Transverse colon (tissue), 4 donors: Measurements from ENCODE around the gene ITGA8. TPM values are rescaled to one million over a fixed set of nuclear protein-coding genes. Genes with fewer than 3 reads are reported as not detected.

Experiments
- DNase-seq: peaks from one replicate; pipeline ENCODE4 v3.0.0-alpha.2; 2019
- H3K27ac ChIP-seq, 4 donors: fragments of 200-600 bp; sonication (generic); 2 replicates each; pipeline ENCODE4 v1.5.1; 2016 to 2018; ENCODE audit warnings: inconsistent platforms in 4 of 4
- H3K27me3 ChIP-seq: fragments of 200-600 bp; sonication (generic); 2 replicates; pipeline ENCODE4 v1.5.1; 2017; ENCODE audit warnings: inconsistent platforms
- H3K36me3 ChIP-seq, 4 donors: fragments of 200-600 bp; sonication (generic); 2 replicates each; pipeline ENCODE4 v1.5.1; 2017 to 2019; ENCODE audit warnings: inconsistent platforms in 4 of 4
- H3K4me1 ChIP-seq, 4 donors: fragments of 200-600 bp; sonication (generic); 2 replicates each; pipeline ENCODE4 v1.5.1; 2017 to 2020; ENCODE audit warnings: inconsistent platforms in 4 of 4
- H3K4me3 ChIP-seq, 4 donors: fragments of 200-600 bp; sonication (generic); 1 replicate in 1 of 4; 2 replicates in 3 of 4; pipeline versions ENCODE4 v1.5.1 to v1.6.1; 2017 to 2019; ENCODE audit warnings: inconsistent platforms in 4 of 4
- H3K9me3 ChIP-seq, 2 donors: fragments of 200-600 bp; sonication (generic); 2 replicates each; pipeline ENCODE4 v1.5.1; 2017 to 2019; ENCODE audit warnings: inconsistent platforms in 2 of 2
- CTCF ChIP-seq, 5 experiments: fragments of 200-600 bp in 3 of 5; fragments of 450-650 bp in 2 of 5; sonication (generic) in 3 of 5; IDR thresholded peaks; 1 replicate in 2 of 5; 2 replicates in 3 of 5; pipeline ENCODE4 v1.5.1; 2016 to 2017; ENCODE audit warnings: antibody characterized with exemption in 5 of 5, inconsistent platforms in 3 of 5, mild to moderate bottlenecking in 2 of 5, moderate library complexity in 1 of 5
- EP300 ChIP-seq: sonication (generic); formaldehyde crosslinking; IDR thresholded peaks from one replicate; pipeline ENCODE4 v1.6.1; 2017; ENCODE audit warnings: antibody characterized with exemption, low read depth
- POLR2A ChIP-seq: fragments of 450-650 bp; IDR thresholded peaks from one replicate; pipeline ENCODE4 v1.6.1; 2016; ENCODE audit warnings: antibody characterized with exemption, mild to moderate bottlenecking, moderate library complexity
- POLR2AphosphoS5 ChIP-seq, 3 donors: sonication (generic); formaldehyde crosslinking; IDR thresholded peaks; one replicate each; pipeline ENCODE4 v1.6.1; 2016; ENCODE audit warnings: antibody characterized with exemption in 3 of 3
- WGBS, 2 donors: methylation state at CpG; one replicate each; pipeline ENCODE4 v1.1.5; 2018; ENCODE audit warnings: low coverage in 1 of 2; 5-methylcytosine and 5-hydroxymethylcytosine counted together
- in situ Hi-C, 4 donors: fragments of 200-750 bp; cut with MboI; loops; one replicate each; pipeline versions ENCODE4 v1.15.0 to v1.15.1; 2017; ENCODE audit warnings: low sequenced_read_pairs in 3 of 4, low pct_ligation_motif_present in 1 of 4, low pct_unique_long_range_greater_than_20kb in 1 of 4
- intact Hi-C: fragments of 100-400 bp; cut with DNase I; formaldehyde crosslinking; loops from one replicate; pipeline ENCODE4 v1.15.1; 2023; ENCODE audit warnings: low total_unique reads
- total RNA-seq, 4 donors: library from RNA; depleted of rRNA; stranded (reverse); fragments of >200 nt; gene quantifications; one replicate each; pipeline ENCODE4 v1.1.0, GENCODE V29; 2016

ITGA8 gene
- total RNA-seq, 4 donors from 2014 or later, result 1.4 to 4.9 (median 3.3) TPM; not detected in 1

GRCh38 chr10:15620836-15621515 lies 98.7 kb downstream of the ITGA8 start:
- TF ChIP-seq EP300 (no peak), POLR2A (no peak), CTCF (IDR thresholded peaks at IDR 0.05) (no peak), POLR2AphosphoS5 (IDR thresholded peaks at IDR 0.05) (no peak)
- intact Hi-C loops (no loop called here), in situ Hi-C loops (no loop called here)
- H3K4me3 ChIP-seq, result no peak overlapping the region
- 41 to 42% methylated on average over 3 of the region's 3 CpGs for WGBS, 2 donors
- H3K27ac ChIP-seq, result no peak overlapping the region
- H3K9me3 ChIP-seq, result no peaks in the 10 kb centered on the region
- no peaks in the 10 kb centered on the region for H3K4me1 ChIP-seq
- no peaks in the 10 kb centered on the region for H3K36me3 ChIP-seq
- no peaks in the 10 kb centered on the region for H3K27me3 ChIP-seq
- DNase-seq, result no peak

- H3K36me3 ChIP-seq, result no peaks in the 10 kb centered on the region
- H3K9me3 ChIP-seq, result no peaks in the 10 kb centered on the region
- TF ChIP-seq POLR2A, result no peak
- TF ChIP-seq CTCF (IDR thresholded peaks at IDR 0.05), result no peak
- TF ChIP-seq POLR2AphosphoS5 (IDR thresholded peaks at IDR 0.05), result no peak
- TF ChIP-seq EP300, result no peak
- WGBS, 2 donors, result 70 to 83% methylated on average over 5 of the region's 5 CpGs
- H3K4me1 ChIP-seq, result no peaks in the 10 kb centered on the region
- H3K4me3 ChIP-seq, result no peak overlapping the region
- H3K27me3 ChIP-seq, result no peaks in the 10 kb centered on the region
- in situ Hi-C loops (no loop called here), intact Hi-C loops (no loop called here)
- no peak overlapping the region for H3K27ac ChIP-seq
- no peak for DNase-seq
These were observed 99.4 kb downstream of the ITGA8 start for GRCh38 chr10:15620337-15620736.

GRCh38 chr10:15609246-15609645 lies 110.5 kb downstream of the ITGA8 start:
- Histone ChIP-seq H3K36me3 (no peaks in the 10 kb centered on the region), H3K4me3 (no peak overlapping the region), H3K27ac (no peak overlapping the region), H3K9me3 (no peaks in the 10 kb centered on the region), H3K4me1 (no peaks in the 10 kb centered on the region), H3K27me3 (peaks cover 10% of the 10 kb centered on the region)
- WGBS, 2 donors, result 96 to 100% methylated on average over 2 of the region's 2 CpGs
- DNase-seq, result no peak
- intact Hi-C loops (no loop called here), in situ Hi-C loops (no loop called here)
- TF ChIP-seq POLR2A (no peak), POLR2AphosphoS5 (IDR thresholded peaks at IDR 0.05) (no peak), EP300 (no peak), CTCF (IDR thresholded peaks at IDR 0.05) (no peak)

- intact Hi-C loops, result no loop called here
- Histone ChIP-seq H3K4me1 (no peaks in the 10 kb centered on the region), H3K9me3 (no peaks in the 10 kb centered on the region), H3K36me3 (no peaks in the 10 kb centered on the region), H3K27ac (no peak overlapping the region), H3K4me3 (no peak overlapping the region), H3K27me3 (peaks cover 19% of the 10 kb centered on the region)
- DNase-seq, result no peak
- TF ChIP-seq POLR2A (no peak), POLR2AphosphoS5 (IDR thresholded peaks at IDR 0.05) (no peak), CTCF (IDR thresholded peaks at IDR 0.05) (no peak), EP300 (no peak)
- in situ Hi-C loops, result no loop called here
- 74 to 85% methylated on average over 4 of the region's 4 CpGs for WGBS, 2 donors
These were observed 113.3 kb downstream of the ITGA8 start for GRCh38 chr10:15606377-15606776.
